Measurements from ENCODE around the gene SH2D3C. TPM values are rescaled to one million over a fixed set of nuclear protein-coding genes. Genes with fewer than 3 reads are reported as not detected.

Gene SH2D3C
- total RNA-seq, 1 experiment from 2014 or later, result 0.79 TPM

GRCh38 chr9:127812936-127813675 is 34.6 kb upstream of the SH2D3C start:
- no peaks in the 10 kb centered on the region for H3K27me3 ChIP-seq (ENCODE audit: insufficient read depth, low read depth)
- no peaks in the 10 kb centered on the region for H3K4me1 ChIP-seq (replicated peaks; ENCODE audit: insufficient read depth)
- ChIA-PET POLR2A (ENCODE audit: unreplicated experiment) (no interaction called here), CTCF (no interaction called here)
- no peak for TF ChIP-seq CTCF (conservative IDR thresholded peaks at IDR 0.05)
- TF ChIP-seq EZH2 (IDR thresholded peaks at IDR 0.05; ENCODE audit: low read depth), result no peak
- peaks cover 26% of the 10 kb centered on the region; the same call in 1 of the 2 replicates for H3K36me3 ChIP-seq (ENCODE audit: low read depth)
- intact Hi-C loops (cut with micrococcal nuclease; ENCODE audit: unreplicated experiment), result no loop called here
- no peak overlapping the region for H3K4me3 ChIP-seq
- no peaks in the 10 kb centered on the region for H3K9me3 ChIP-seq (ENCODE audit: insufficient read depth, low read depth)
- no peak for DNase-seq
- no peak overlapping the region for H3K4me2 ChIP-seq
- peaks cover 9% of the 10 kb centered on the region; the same call in 1 of the 2 replicates for H4K20me1 ChIP-seq (ENCODE audit: insufficient read depth)
- no peaks in the 10 kb centered on the region for H3K9me2 ChIP-seq (ENCODE audit: insufficient read depth)
- peaks cover 14% of the 10 kb centered on the region; the same call in 1 of the 2 replicates for H3F3A ChIP-seq (ENCODE audit: insufficient read depth, low read depth)
- H3K79me2 ChIP-seq (ENCODE audit: low read depth), result no peaks in the 10 kb centered on the region
- H2AFZ ChIP-seq, result no peak overlapping the region
- no TSS peak for BruUV-seq (replicated peaks)
- H3K27ac ChIP-seq, result no peak overlapping the region

- BruUV-seq (replicated peaks), result no TSS peak
- ChIA-PET CTCF (no interaction called here), POLR2A (ENCODE audit: unreplicated experiment) (no interaction called here)
- no peaks in the 10 kb centered on the region for H3K4me1 ChIP-seq (replicated peaks; ENCODE audit: insufficient read depth)
- H4K20me1 ChIP-seq (ENCODE audit: insufficient read depth), result peaks cover 18% of the 10 kb centered on the region; the same call in 1 of the 2 replicates
- 0 out of 2 replicates have a peak, but pooled peaks cover 3% of the 10 kb centered on the region for H3K79me2 ChIP-seq (ENCODE audit: low read depth)
- intact Hi-C loops (cut with micrococcal nuclease; ENCODE audit: unreplicated experiment), result no loop called here
- no peak for DNase-seq
- TF ChIP-seq EZH2 (IDR thresholded peaks at IDR 0.05; ENCODE audit: low read depth), result no peak
- no peak for TF ChIP-seq CTCF (conservative IDR thresholded peaks at IDR 0.05)
- H3K9me2 ChIP-seq (ENCODE audit: insufficient read depth), result no peaks in the 10 kb centered on the region
- no peaks in the 10 kb centered on the region for H3K27me3 ChIP-seq (ENCODE audit: insufficient read depth, low read depth)
- H3K27ac ChIP-seq, result no peak overlapping the region
- peaks cover 26% of the 10 kb centered on the region; the same call in 1 of the 2 replicates for H3K36me3 ChIP-seq (ENCODE audit: low read depth)
- H3K4me2 ChIP-seq, result no peak overlapping the region
- H3K9me3 ChIP-seq (ENCODE audit: insufficient read depth, low read depth), result no peaks in the 10 kb centered on the region
- H3F3A ChIP-seq (ENCODE audit: insufficient read depth, low read depth), result peaks cover 19% of the 10 kb centered on the region; the same call in 1 of the 2 replicates
- H3K4me3 ChIP-seq, result no peak overlapping the region
- no peak overlapping the region for H2AFZ ChIP-seq
Measured at GRCh38 chr9:127812011-127812410, 33.5 kb upstream of the SH2D3C start.

- CTCF ChIA-PET, result no interaction called here
Measured at GRCh38 chr9:127810378-127811187, 32.1 kb upstream of the SH2D3C start.

More at GRCh38 chr9:127810378-127811187, 32.1 kb upstream of the SH2D3C start:
- POLR2A ChIA-PET (ENCODE audit: unreplicated experiment), result no interaction called here
- Histone ChIP-seq H3F3A (ENCODE audit: insufficient read depth, low read depth) (peaks cover 19% of the 10 kb centered on the region; the same call in 1 of the 2 replicates), H2AFZ (no peak overlapping the region), H3K27ac (no peak overlapping the region), H3K9me2 (ENCODE audit: insufficient read depth) (no peaks in the 10 kb centered on the region), H3K36me3 (ENCODE audit: low read depth) (peaks cover 34% of the 10 kb centered on the region; the same call in 1 of the 2 replicates), H3K9me3 (ENCODE audit: insufficient read depth, low read depth) (no peaks in the 10 kb centered on the region), H3K4me2 (no peak overlapping the region), H3K79me2 (ENCODE audit: low read depth) (peaks cover 14% of the 10 kb centered on the region), H3K4me1 (replicated peaks; ENCODE audit: insufficient read depth) (no peaks in the 10 kb centered on the region), H3K27me3 (ENCODE audit: insufficient read depth, low read depth) (no peaks in the 10 kb centered on the region), H3K4me3 (no peak overlapping the region), H4K20me1 (ENCODE audit: insufficient read depth) (peaks cover 22% of the 10 kb centered on the region; the same call in 1 of the 2 replicates)
- intact Hi-C loops (cut with micrococcal nuclease; ENCODE audit: unreplicated experiment), result no loop called here
- no TSS peak for BruUV-seq (replicated peaks)
- DNase-seq, result no peak
- TF ChIP-seq CTCF (conservative IDR thresholded peaks at IDR 0.05) (no peak), EZH2 (IDR thresholded peaks at IDR 0.05; ENCODE audit: low read depth) (no peak)
